ENCODE measurements around the gene RAX2.

DNA sequence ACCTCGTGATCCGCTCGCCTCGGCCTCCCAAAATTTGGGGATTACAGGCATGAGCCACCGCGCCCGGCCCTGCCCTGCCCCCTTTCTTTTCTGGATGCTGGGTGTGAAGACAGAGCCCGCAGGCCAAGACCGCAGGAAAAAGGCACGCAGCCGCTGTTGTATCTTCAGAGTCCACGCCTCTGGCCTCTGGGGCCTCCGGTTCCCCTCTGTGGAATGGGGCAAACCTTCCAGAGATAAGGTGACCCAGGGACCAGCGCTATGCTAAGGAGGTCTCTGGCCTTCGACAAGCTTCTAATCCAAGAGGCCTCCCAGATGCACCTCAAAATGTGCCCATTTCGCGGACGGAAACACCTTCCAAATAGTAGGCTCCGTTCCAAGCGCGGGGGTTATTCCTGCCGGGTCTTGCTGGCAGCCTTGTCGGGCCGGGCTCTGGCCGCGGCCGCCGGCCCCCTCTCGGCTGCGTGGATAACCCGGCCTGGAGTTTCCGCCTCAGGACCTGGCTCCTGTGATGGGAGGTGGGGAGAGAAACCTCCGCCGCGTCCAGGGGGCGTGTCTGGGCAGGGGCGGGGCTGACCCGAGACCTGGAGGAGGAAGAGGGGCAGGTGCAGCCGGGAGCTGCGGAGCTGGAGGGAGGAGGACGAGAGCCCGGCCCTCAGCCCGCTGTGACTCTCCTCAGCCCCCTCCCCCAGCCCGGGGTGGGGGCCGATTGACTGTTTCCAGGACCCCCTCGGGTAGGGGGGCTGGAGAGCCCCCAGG, 50.7 kb downstream of the RAX2 start:
- TF ChIP-seq, protein P1, sequence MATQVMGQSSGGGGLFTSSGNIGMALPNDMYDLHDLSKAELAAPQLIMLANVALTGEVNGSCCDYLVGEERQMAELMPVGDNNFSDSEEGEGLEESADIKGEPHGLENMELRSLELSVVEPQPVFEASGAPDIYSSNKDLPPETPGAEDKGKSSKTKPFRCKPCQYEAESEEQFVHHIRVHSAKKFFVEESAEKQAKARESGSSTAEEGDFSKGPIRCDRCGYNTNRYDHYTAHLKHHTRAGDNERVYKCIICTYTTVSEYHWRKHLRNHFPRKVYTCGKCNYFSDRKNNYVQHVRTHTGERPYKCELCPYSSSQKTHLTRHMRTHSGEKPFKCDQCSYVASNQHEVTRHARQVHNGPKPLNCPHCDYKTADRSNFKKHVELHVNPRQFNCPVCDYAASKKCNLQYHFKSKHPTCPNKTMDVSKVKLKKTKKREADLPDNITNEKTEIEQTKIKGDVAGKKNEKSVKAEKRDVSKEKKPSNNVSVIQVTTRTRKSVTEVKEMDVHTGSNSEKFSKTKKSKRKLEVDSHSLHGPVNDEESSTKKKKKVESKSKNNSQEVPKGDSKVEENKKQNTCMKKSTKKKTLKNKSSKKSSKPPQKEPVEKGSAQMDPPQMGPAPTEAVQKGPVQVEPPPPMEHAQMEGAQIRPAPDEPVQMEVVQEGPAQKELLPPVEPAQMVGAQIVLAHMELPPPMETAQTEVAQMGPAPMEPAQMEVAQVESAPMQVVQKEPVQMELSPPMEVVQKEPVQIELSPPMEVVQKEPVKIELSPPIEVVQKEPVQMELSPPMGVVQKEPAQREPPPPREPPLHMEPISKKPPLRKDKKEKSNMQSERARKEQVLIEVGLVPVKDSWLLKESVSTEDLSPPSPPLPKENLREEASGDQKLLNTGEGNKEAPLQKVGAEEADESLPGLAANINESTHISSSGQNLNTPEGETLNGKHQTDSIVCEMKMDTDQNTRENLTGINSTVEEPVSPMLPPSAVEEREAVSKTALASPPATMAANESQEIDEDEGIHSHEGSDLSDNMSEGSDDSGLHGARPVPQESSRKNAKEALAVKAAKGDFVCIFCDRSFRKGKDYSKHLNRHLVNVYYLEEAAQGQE (IDR thresholded peaks at IDR 0.05; ENCODE audit: low read depth), result no peak
- TF ChIP-seq POLR2AphosphoS5 (IDR thresholded peaks at IDR 0.05; ENCODE audit: low read depth, low read length), result peak; percentile 56
- no peak for TF ChIP-seq POLR2A (IDR thresholded peaks at IDR 0.05; ENCODE audit: borderline replicate concordance, extremely low read depth, insufficient read depth, insufficient read length)
- TF ChIP-seq, protein P2, sequence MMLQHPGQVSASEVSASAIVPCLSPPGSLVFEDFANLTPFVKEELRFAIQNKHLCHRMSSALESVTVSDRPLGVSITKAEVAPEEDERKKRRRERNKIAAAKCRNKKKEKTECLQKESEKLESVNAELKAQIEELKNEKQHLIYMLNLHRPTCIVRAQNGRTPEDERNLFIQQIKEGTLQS (IDR thresholded peaks at IDR 0.05), result no peak
- no peak for TF ChIP-seq EZH2 (IDR thresholded peaks at IDR 0.05)
- peak; percentile 97 for TF ChIP-seq JUND (IDR thresholded peaks at IDR 0.05)
- TF ChIP-seq, protein P3, sequence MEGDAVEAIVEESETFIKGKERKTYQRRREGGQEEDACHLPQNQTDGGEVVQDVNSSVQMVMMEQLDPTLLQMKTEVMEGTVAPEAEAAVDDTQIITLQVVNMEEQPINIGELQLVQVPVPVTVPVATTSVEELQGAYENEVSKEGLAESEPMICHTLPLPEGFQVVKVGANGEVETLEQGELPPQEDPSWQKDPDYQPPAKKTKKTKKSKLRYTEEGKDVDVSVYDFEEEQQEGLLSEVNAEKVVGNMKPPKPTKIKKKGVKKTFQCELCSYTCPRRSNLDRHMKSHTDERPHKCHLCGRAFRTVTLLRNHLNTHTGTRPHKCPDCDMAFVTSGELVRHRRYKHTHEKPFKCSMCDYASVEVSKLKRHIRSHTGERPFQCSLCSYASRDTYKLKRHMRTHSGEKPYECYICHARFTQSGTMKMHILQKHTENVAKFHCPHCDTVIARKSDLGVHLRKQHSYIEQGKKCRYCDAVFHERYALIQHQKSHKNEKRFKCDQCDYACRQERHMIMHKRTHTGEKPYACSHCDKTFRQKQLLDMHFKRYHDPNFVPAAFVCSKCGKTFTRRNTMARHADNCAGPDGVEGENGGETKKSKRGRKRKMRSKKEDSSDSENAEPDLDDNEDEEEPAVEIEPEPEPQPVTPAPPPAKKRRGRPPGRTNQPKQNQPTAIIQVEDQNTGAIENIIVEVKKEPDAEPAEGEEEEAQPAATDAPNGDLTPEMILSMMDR (IDR thresholded peaks at IDR 0.05 in 2 of 3, conservative IDR thresholded peaks at IDR 0.05 in 1 of 3; ENCODE audit: borderline replicate concordance in 1 of 3, insufficient read depth in 1 of 3, low read depth in 2 of 3, low read length in 2 of 3), result no peak
- TF ChIP-seq ZNF274 (IDR thresholded peaks at IDR 0.05; ENCODE audit: low read depth, low read length), result no peak
- no peak for TF ChIP-seq FOSL1 (IDR thresholded peaks at IDR 0.05; ENCODE audit: low read depth)

All from HCT116 (cell line).